ENCODE data around the gene DYNLT4. TPM values are rescaled to one million over a fixed set of nuclear protein-coding genes. Genes with fewer than 3 reads are reported as not detected.

DYNLT4 gene
- total RNA-seq, 1 experiment from 2014 or later: not detected

DNA sequence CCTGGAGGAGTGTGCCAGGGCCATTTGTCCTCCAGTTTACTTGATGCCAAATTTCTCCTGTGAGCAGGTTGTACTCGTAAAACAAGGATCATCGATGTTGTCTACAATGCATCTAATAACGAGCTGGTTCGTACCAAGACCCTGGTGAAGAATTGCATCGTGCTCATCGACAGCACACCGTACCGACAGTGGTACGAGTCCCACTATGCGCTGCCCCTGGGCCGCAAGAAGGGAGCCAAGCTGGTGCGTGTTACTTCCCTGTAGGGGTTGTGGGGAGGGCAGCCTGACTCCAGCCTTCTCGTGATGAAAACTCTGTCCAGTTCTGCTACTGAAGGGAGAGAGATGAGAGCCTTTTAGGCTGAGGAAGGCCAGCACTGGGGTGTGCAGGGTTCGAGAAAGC is 29.6 kb downstream of the DYNLT4 start:
- Mint-ChIP-seq H3K4me1 (ENCODE audit: low read depth, unreplicated experiment) (no peaks in the 10 kb centered on the region), H3K9me3 (ENCODE audit: unreplicated experiment) (no peaks in the 10 kb centered on the region), H3K4me3 (ENCODE audit: unreplicated experiment) (peak overlapping the region; percentile 81), H3K36me3 (ENCODE audit: insufficient read depth, unreplicated experiment) (peaks cover 78% of the 10 kb centered on the region), H3K27me3 (ENCODE audit: insufficient read depth, unreplicated experiment) (no peaks in the 10 kb centered on the region), H3K27ac (ENCODE audit: unreplicated experiment) (no peak overlapping the region)
- H3K36me3 ChIP-seq (ENCODE audit: control insufficient read depth, insufficient read depth, low read length): peaks cover 4% of the 10 kb centered on the region
- no peaks in the 10 kb centered on the region for H3K27me3 ChIP-seq (replicated peaks; ENCODE audit: control insufficient read depth, insufficient read depth, low read length)
- TF ChIP-seq, protein P1, sequence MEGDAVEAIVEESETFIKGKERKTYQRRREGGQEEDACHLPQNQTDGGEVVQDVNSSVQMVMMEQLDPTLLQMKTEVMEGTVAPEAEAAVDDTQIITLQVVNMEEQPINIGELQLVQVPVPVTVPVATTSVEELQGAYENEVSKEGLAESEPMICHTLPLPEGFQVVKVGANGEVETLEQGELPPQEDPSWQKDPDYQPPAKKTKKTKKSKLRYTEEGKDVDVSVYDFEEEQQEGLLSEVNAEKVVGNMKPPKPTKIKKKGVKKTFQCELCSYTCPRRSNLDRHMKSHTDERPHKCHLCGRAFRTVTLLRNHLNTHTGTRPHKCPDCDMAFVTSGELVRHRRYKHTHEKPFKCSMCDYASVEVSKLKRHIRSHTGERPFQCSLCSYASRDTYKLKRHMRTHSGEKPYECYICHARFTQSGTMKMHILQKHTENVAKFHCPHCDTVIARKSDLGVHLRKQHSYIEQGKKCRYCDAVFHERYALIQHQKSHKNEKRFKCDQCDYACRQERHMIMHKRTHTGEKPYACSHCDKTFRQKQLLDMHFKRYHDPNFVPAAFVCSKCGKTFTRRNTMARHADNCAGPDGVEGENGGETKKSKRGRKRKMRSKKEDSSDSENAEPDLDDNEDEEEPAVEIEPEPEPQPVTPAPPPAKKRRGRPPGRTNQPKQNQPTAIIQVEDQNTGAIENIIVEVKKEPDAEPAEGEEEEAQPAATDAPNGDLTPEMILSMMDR (IDR thresholded peaks at IDR 0.05; ENCODE audit: insufficient read depth in 1 of 2, low read depth in 1 of 2, low read length in 1 of 2, severe bottlenecking in 1 of 2, unreplicated experiment in 1 of 2): no peak
- no peaks in the 10 kb centered on the region for H3K9me3 ChIP-seq
- H3K4me3 ChIP-seq (ENCODE audit: low read depth, low read length): no peak overlapping the region
- no peak for DNase-seq
- peaks cover 6% of the 10 kb centered on the region for H3K4me1 ChIP-seq
- BruUV-seq (replicated peaks): no TSS peak
- ChIA-PET POLR2A (no interaction called here), CTCF (no interaction called here)
- intact Hi-C loops (cut with micrococcal nuclease; ENCODE audit: unreplicated experiment): no loop called here

DNA sequence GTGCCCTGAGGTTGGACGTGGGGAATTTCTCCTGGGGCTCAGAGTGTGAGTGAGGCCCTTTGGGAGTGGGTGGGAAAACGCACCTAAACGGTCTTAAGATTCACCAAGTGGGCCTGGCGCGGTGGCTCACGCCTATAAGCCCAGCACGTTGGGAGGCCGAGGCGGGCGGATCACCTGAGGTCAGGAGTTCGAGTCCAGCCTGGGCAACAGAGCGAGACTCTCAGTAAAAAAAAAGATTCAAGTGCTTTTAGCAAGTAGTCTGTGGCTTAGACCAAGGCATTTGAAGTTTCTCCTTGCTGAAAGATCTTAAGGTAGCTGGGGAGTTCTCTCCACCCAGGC is 30.5 kb downstream of the DYNLT4 start:
- H3K36me3 Mint-ChIP-seq (ENCODE audit: insufficient read depth, unreplicated experiment): peaks cover 69% of the 10 kb centered on the region
- no peaks in the 10 kb centered on the region for H3K9me3 ChIP-seq

DNA sequence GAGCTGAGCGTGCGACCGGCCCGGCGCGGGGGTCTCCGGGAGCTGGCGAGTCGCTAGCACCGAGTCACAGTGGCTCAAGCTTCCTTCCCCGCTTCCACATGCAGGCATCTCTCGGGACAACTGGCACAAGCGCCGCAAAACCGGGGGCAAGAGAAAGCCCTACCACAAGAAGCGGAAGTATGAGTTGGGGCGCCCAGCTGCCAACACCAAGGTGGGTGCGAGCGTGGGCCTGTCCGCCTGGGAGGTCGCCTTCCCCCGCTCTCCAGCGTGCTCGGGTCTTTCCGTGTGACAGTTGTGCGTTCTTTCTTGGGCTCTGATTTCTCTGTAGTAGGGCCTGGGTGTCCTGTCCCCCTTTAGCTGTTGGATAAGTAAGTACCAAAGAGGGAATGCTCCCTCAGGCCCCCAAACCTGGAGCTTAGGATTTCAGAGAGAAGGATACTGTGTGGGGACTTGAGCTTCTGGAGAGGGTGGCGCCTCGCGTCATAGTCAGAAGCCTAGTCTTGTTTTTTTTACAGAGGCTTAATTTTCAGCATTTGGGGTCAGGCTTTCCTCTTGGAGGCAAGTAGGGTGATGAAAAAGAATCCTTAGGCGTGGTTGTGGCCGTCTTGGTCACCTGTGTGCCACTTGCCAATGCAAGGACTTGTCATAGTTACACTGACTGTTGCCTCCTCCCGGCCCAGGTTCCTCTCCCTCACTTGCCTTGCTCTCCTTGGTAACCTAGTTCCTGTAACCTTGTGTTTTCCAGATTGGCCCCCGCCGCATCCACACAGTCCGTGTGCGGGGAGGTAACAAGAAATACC is 31.0 kb downstream of the DYNLT4 start:
- Mint-ChIP-seq H3K4me1 (ENCODE audit: low read depth, unreplicated experiment) (no peaks in the 10 kb centered on the region), H3K27me3 (ENCODE audit: insufficient read depth, unreplicated experiment) (no peaks in the 10 kb centered on the region), H3K9me3 (ENCODE audit: unreplicated experiment) (no peaks in the 10 kb centered on the region), H3K36me3 (ENCODE audit: insufficient read depth, unreplicated experiment) (peaks cover 64% of the 10 kb centered on the region), H3K27ac (ENCODE audit: unreplicated experiment) (peak overlapping the region; percentile 81), H3K4me3 (ENCODE audit: unreplicated experiment) (peak overlapping the region; percentile 81)
- Histone ChIP-seq H3K9me3 (no peaks in the 10 kb centered on the region), H3K36me3 (ENCODE audit: control insufficient read depth, insufficient read depth, low read length) (peaks cover 4% of the 10 kb centered on the region), H3K4me3 (ENCODE audit: low read depth, low read length) (peak overlapping the region; percentile 71), H3K4me1 (peaks cover 6% of the 10 kb centered on the region), H3K27me3 (replicated peaks; ENCODE audit: control insufficient read depth, insufficient read depth, low read length) (no peaks in the 10 kb centered on the region)
- intact Hi-C loops (cut with micrococcal nuclease; ENCODE audit: unreplicated experiment): no loop called here
- BruUV-seq (replicated peaks): TSS peak; percentile 52
- peak in 1 of 2 experiments; percentile 11 for DNase-seq
- TF ChIP-seq, protein P1 (IDR thresholded peaks at IDR 0.05; ENCODE audit: insufficient read depth in 1 of 2, low read depth in 1 of 2, low read length in 1 of 2, severe bottlenecking in 1 of 2, unreplicated experiment in 1 of 2): no peak
- CTCF ChIA-PET: interaction anchor here (0.6 to 1.7 kb wide), 2 partner anchors 16 to 24 kb away, joined by 3 to 5 read pairs; partner anchors contain the start of gene PLK3
- POLR2A ChIA-PET: interaction anchor here (0.6 to 1.9 kb wide), 11 partner anchors 10 to 676 kb away, joined by 3 to 20 read pairs (median 6); partner anchors contain the start of genes BTBD19, DYNLT4, PLK3 and PTCH2

More for the DNA sequence above, 30.5 kb downstream of the DYNLT4 start:
- no peaks in the 10 kb centered on the region for H3K9me3 Mint-ChIP-seq (ENCODE audit: unreplicated experiment)
- no peak for DNase-seq
- peak overlapping the region; percentile 71 for H3K4me3 ChIP-seq (ENCODE audit: low read depth, low read length)
- H3K4me1 Mint-ChIP-seq (ENCODE audit: low read depth, unreplicated experiment): no peaks in the 10 kb centered on the region
- peak overlapping the region; percentile 81 for H3K27ac Mint-ChIP-seq (ENCODE audit: unreplicated experiment)
- peak overlapping the region; percentile 81 for H3K4me3 Mint-ChIP-seq (ENCODE audit: unreplicated experiment)
- TF ChIP-seq, protein P1 (IDR thresholded peaks at IDR 0.05; ENCODE audit: insufficient read depth in 1 of 2, low read depth in 1 of 2, low read length in 1 of 2, severe bottlenecking in 1 of 2, unreplicated experiment in 1 of 2): no peak
- no peaks in the 10 kb centered on the region for H3K27me3 Mint-ChIP-seq (ENCODE audit: insufficient read depth, unreplicated experiment)
- BruUV-seq (replicated peaks): no TSS peak
- CTCF ChIA-PET: interaction anchor here (1.7 kb wide), 1 partner anchor 24 kb away, joined by 5 read pairs; the partner anchor contains the start of gene PLK3
- intact Hi-C loops (cut with micrococcal nuclease; ENCODE audit: unreplicated experiment): no loop called here
- peaks cover 6% of the 10 kb centered on the region for H3K4me1 ChIP-seq
- POLR2A ChIA-PET: interaction anchor here (1.6 kb wide), 2 partner anchors 23 to 43 kb away, joined by 7 to 20 read pairs; partner anchors contain the start of gene PLK3
- H3K27me3 ChIP-seq (replicated peaks; ENCODE audit: control insufficient read depth, insufficient read depth, low read length): no peaks in the 10 kb centered on the region
- H3K36me3 ChIP-seq (ENCODE audit: control insufficient read depth, insufficient read depth, low read length): peaks cover 4% of the 10 kb centered on the region

All from Caco-2 (cell line).